GM12892 (cell line): ENCODE results near the gene PRSS22.

Experiments used
- POLR2A ChIP-seq: IDR thresholded peaks from 2 replicates; pipeline ENCODE4 v1.6.1; 2011; ENCODE audit warnings: low read depth, low read length, control low read depth
- TAF1 ChIP-seq: IDR thresholded peaks from 2 replicates; pipeline ENCODE4 v1.6.1; 2011; ENCODE audit warnings: low read depth, mild to moderate bottlenecking, control low read depth, low read length, borderline replicate concordance

GRCh38 chr16:2819939-2820835, 37.8 kb downstream of the PRSS22 start:
- TF ChIP-seq POLR2A (no peak), TAF1 (no peak)
